Liver (tissue), 9 donors: ENCODE results near the gene AGR2. TPM values are rescaled to one million over a fixed set of nuclear protein-coding genes. Genes with fewer than 3 reads are reported as not detected.

Experiments used
- DNase-seq: peaks from one replicate; pipeline ENCODE4 v3.0.0-alpha.2; 2017; ENCODE audit warnings: low spot score
- H3K27ac ChIP-seq, 2 donors: one replicate each; pipeline ENCODE4 v1.7.0; 2013; ENCODE audit warnings: inconsistent platforms in 2 of 2, low read length in 2 of 2, control low read depth in 1 of 2, low read depth in 1 of 2, mild to moderate bottlenecking in 1 of 2
- H3K27me3 ChIP-seq, 4 donors: one replicate each; pipeline versions ENCODE4 v1.6.1 to v1.7.0; 2013; ENCODE audit warnings: low read length in 3 of 4, inconsistent platforms in 1 of 4, mild to moderate bottlenecking in 1 of 4, moderate library complexity in 1 of 4; ENCODE audit not compliant: control insufficient read depth in 4 of 4, insufficient read depth in 4 of 4
- H3K36me3 ChIP-seq, 4 donors: one replicate each; pipeline versions ENCODE4 v1.6.1 to v1.7.0; 2013; ENCODE audit warnings: low read length in 3 of 4, mild to moderate bottlenecking in 3 of 4, low read depth in 1 of 4, moderate library complexity in 1 of 4; ENCODE audit not compliant: control insufficient read depth in 4 of 4, insufficient read depth in 3 of 4
- H3K4me1 ChIP-seq, 4 donors: one replicate each; pipeline versions ENCODE4 v1.6.1 to v1.7.0; 2013; ENCODE audit warnings: low read length in 3 of 4, mild to moderate bottlenecking in 3 of 4, moderate library complexity in 1 of 4; ENCODE audit not compliant: control insufficient read depth in 4 of 4, insufficient read depth in 4 of 4
- H3K4me3 ChIP-seq, 3 donors: one replicate each; pipeline versions ENCODE4 v1.6.1 to v1.7.0; 2013; ENCODE audit warnings: low read length in 3 of 3, control low read depth in 1 of 3, low read depth in 1 of 3, mild to moderate bottlenecking in 1 of 3
- H3K9ac ChIP-seq, 2 donors: one replicate each; pipeline ENCODE4 v1.7.0; 2013; ENCODE audit warnings: low read length in 2 of 2, mild to moderate bottlenecking in 2 of 2, moderate library complexity in 2 of 2, control low read depth in 1 of 2, low read depth in 1 of 2
- H3K9me3 ChIP-seq, 4 donors: one replicate each; pipeline versions ENCODE4 v1.6.1 to v1.7.0; 2013; ENCODE audit warnings: low read length in 3 of 4; ENCODE audit not compliant: control insufficient read depth in 4 of 4
- EGR1 ChIP-seq, 2 donors: IDR thresholded peaks; 2 replicates each; pipeline ENCODE4 v1.6.1; 2016 to 2018; ENCODE audit warnings: antibody characterized with exemption in 2 of 2, low read depth in 2 of 2
- FOXA1 ChIP-seq: IDR thresholded peaks from 2 replicates; pipeline ENCODE4 v1.6.1; 2016; ENCODE audit warnings: antibody characterized with exemption
- GABPA ChIP-seq, 2 donors: IDR thresholded peaks in 1 of 2; conservative IDR thresholded peaks in 1 of 2; 2 replicates each; pipeline ENCODE4 v1.6.1; 2016; ENCODE audit warnings: antibody characterized with exemption in 2 of 2, mild to moderate bottlenecking in 1 of 2, moderate library complexity in 1 of 2
- HNF4A ChIP-seq, 2 donors: conservative IDR thresholded peaks; 2 replicates each; pipeline ENCODE4 v1.6.1; 2016; ENCODE audit warnings: antibody characterized with exemption in 2 of 2, mild to moderate bottlenecking in 2 of 2
- HNF4G ChIP-seq: IDR thresholded peaks from 2 replicates; pipeline ENCODE4 v1.6.1; 2016; ENCODE audit warnings: antibody characterized with exemption
- JUND ChIP-seq, 2 donors: IDR thresholded peaks; 2 replicates each; pipeline ENCODE4 v1.6.1; 2016; ENCODE audit warnings: antibody characterized with exemption in 2 of 2
- RAD21 ChIP-seq, 2 donors: IDR thresholded peaks; 2 replicates each; pipeline ENCODE4 v1.6.1; 2016; ENCODE audit warnings: antibody characterized with exemption in 2 of 2, mild to moderate bottlenecking in 2 of 2
- RXRA ChIP-seq, 2 donors: IDR thresholded peaks; 2 replicates each; pipeline ENCODE4 v1.6.1; 2017 to 2018; ENCODE audit warnings: antibody characterized with exemption in 2 of 2, mild to moderate bottlenecking in 1 of 2
- YY1 ChIP-seq: IDR thresholded peaks from 2 replicates; pipeline ENCODE4 v1.6.1; 2016; ENCODE audit warnings: antibody characterized with exemption, mild to moderate bottlenecking
- WGBS: extraction: QIAGEN DNeasy Blood & Tissue Kit; methylation state at CpG from one replicate; pipeline ENCODE4 v1.1.7; 2013; 5-methylcytosine and 5-hydroxymethylcytosine counted together
- polyA plus RNA-seq, 2 donors: library from polyadenylated mRNA; stranded (reverse) in 1 of 2; unstranded in 1 of 2; fragments of 200-250 nt in 1 of 2; fragments of >200 nt in 1 of 2; fragmentation: Nextera tagmentation in 1 of 2; extraction: Ambion mirVana in 1 of 2; gene quantifications; one replicate each; pipeline versions ENCODE4 v1.2.1 to v1.2.3, GENCODE V29; 2013 to 2015
- total RNA-seq, 2 donors: library from RNA; depleted of rRNA; stranded (reverse); fragments of >200 nt; gene quantifications; one replicate each; pipeline ENCODE4 v1.2.3, GENCODE V29; 2014
- TF ChIP-seq, protein P1 (sequence below): IDR thresholded peaks from 2 replicates; pipeline ENCODE4 v1.6.1; 2016; ENCODE audit warnings: antibody characterized with exemption
- TF ChIP-seq, protein P2 (sequence below): IDR thresholded peaks from 2 replicates; pipeline ENCODE4 v1.6.1; 2016; ENCODE audit warnings: antibody characterized with exemption, mild to moderate bottlenecking
- TF ChIP-seq, protein P3 (sequence below): IDR thresholded peaks from 2 replicates; pipeline ENCODE4 v1.6.1; 2016; ENCODE audit warnings: antibody characterized with exemption
- TF ChIP-seq, protein P4 (sequence below): fragments of 150-350 bp; IDR thresholded peaks from 2 replicates; pipeline ENCODE4 v1.5.1; 2017; ENCODE audit warnings: improper control_type of control experiment, low read depth, low read length; ENCODE audit not compliant: missing input control
- TF ChIP-seq, protein P5 (sequence below): IDR thresholded peaks from 2 replicates; pipeline ENCODE4 v1.6.1; 2016; ENCODE audit warnings: antibody characterized with exemption
- donor health status: healthy.
- donor health status: healthy.
- donor health status: healthy.
- donor health status: healthy.
- donor health status: healthy.

AGR2 gene
- total and polyA plus RNA-seq, 4 donors: 0.37 to 0.45 TPM; not detected in 2

DNA sequence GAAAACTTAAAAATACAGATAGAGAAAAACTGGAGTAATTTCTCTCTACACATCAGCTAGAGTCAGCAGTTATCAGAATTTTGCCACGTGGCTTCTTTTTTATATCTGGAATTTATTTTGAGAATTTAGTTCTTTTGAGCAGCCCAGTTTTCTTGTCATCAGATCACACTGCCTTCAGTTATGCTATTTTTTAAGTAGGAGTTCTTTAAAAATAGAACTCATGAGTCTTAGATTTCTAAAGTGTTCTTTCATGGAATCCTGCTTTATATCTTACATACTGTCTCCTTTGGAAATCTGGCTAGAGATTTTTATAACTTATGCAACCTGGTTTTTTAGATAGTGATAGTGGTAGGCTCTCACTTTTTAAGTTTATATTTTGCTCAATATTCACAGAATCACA lies 24.2 kb downstream of the AGR2 start:
- H3K4me3 ChIP-seq: no peak overlapping the region
- no peak overlapping the region for H3K27ac ChIP-seq
- TF ChIP-seq GABPA (IDR thresholded peaks at IDR 0.05 in 1 of 2, conservative IDR thresholded peaks at IDR 0.05 in 1 of 2) (no peak), EGR1 (IDR thresholded peaks at IDR 0.05; ENCODE audit: low read depth in 2 of 2) (no peak), RXRA (IDR thresholded peaks at IDR 0.05) (no peak), HNF4A (conservative IDR thresholded peaks at IDR 0.05) (no peak), JUND (IDR thresholded peaks at IDR 0.05) (no peak), FOXA1 (no peak), YY1 (no peak), RAD21 (IDR thresholded peaks at IDR 0.05) (no peak)
- TF ChIP-seq, protein P1, sequence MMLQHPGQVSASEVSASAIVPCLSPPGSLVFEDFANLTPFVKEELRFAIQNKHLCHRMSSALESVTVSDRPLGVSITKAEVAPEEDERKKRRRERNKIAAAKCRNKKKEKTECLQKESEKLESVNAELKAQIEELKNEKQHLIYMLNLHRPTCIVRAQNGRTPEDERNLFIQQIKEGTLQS: no peak
- TF ChIP-seq, protein P2, sequence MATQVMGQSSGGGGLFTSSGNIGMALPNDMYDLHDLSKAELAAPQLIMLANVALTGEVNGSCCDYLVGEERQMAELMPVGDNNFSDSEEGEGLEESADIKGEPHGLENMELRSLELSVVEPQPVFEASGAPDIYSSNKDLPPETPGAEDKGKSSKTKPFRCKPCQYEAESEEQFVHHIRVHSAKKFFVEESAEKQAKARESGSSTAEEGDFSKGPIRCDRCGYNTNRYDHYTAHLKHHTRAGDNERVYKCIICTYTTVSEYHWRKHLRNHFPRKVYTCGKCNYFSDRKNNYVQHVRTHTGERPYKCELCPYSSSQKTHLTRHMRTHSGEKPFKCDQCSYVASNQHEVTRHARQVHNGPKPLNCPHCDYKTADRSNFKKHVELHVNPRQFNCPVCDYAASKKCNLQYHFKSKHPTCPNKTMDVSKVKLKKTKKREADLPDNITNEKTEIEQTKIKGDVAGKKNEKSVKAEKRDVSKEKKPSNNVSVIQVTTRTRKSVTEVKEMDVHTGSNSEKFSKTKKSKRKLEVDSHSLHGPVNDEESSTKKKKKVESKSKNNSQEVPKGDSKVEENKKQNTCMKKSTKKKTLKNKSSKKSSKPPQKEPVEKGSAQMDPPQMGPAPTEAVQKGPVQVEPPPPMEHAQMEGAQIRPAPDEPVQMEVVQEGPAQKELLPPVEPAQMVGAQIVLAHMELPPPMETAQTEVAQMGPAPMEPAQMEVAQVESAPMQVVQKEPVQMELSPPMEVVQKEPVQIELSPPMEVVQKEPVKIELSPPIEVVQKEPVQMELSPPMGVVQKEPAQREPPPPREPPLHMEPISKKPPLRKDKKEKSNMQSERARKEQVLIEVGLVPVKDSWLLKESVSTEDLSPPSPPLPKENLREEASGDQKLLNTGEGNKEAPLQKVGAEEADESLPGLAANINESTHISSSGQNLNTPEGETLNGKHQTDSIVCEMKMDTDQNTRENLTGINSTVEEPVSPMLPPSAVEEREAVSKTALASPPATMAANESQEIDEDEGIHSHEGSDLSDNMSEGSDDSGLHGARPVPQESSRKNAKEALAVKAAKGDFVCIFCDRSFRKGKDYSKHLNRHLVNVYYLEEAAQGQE: no peak
- TF ChIP-seq, protein P3, sequence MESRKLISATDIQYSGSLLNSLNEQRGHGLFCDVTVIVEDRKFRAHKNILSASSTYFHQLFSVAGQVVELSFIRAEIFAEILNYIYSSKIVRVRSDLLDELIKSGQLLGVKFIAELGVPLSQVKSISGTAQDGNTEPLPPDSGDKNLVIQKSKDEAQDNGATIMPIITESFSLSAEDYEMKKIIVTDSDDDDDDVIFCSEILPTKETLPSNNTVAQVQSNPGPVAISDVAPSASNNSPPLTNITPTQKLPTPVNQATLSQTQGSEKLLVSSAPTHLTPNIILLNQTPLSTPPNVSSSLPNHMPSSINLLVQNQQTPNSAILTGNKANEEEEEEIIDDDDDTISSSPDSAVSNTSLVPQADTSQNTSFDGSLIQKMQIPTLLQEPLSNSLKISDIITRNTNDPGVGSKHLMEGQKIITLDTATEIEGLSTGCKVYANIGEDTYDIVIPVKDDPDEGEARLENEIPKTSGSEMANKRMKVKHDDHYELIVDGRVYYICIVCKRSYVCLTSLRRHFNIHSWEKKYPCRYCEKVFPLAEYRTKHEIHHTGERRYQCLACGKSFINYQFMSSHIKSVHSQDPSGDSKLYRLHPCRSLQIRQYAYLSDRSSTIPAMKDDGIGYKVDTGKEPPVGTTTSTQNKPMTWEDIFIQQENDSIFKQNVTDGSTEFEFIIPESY: no peak
- TF ChIP-seq, protein P4, sequence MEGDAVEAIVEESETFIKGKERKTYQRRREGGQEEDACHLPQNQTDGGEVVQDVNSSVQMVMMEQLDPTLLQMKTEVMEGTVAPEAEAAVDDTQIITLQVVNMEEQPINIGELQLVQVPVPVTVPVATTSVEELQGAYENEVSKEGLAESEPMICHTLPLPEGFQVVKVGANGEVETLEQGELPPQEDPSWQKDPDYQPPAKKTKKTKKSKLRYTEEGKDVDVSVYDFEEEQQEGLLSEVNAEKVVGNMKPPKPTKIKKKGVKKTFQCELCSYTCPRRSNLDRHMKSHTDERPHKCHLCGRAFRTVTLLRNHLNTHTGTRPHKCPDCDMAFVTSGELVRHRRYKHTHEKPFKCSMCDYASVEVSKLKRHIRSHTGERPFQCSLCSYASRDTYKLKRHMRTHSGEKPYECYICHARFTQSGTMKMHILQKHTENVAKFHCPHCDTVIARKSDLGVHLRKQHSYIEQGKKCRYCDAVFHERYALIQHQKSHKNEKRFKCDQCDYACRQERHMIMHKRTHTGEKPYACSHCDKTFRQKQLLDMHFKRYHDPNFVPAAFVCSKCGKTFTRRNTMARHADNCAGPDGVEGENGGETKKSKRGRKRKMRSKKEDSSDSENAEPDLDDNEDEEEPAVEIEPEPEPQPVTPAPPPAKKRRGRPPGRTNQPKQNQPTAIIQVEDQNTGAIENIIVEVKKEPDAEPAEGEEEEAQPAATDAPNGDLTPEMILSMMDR: no peak
- 78% methylated on average over 1 of the region's 1 CpG for WGBS
- H3K36me3 ChIP-seq: no peaks in the 10 kb centered on the region
- DNase-seq: no peak
- no peak overlapping the region for H3K9ac ChIP-seq
- no peaks in the 10 kb centered on the region for H3K9me3 ChIP-seq
- H3K27me3 ChIP-seq: no peaks in the 10 kb centered on the region
- H3K4me1 ChIP-seq: no peaks in the 10 kb centered on the region

DNA sequence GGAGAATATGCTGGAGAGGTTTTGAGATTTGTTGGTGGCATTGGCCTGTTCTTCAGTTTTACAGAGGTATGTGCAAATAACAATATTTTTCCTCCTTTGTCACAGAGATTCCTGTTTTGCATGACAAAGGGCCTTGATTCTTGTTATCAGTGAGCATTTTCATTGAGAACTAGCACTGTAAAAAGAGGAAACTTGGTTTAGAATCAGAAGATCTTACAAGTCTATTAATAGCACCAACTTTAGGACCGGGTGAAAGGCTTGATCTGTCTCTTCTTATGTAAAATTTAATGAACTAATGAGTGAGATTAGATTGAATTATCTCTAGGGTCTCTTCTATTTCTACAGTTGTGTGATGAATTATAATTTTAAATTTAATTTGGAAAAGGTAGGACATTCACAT lies 25.7 kb downstream of the AGR2 start:
- 70% methylated on average over 1 of the region's 1 CpG for WGBS
- no peak for DNase-seq
- H3K27ac ChIP-seq: no peak overlapping the region
- H3K9ac ChIP-seq: no peak overlapping the region
- no peaks in the 10 kb centered on the region for H3K36me3 ChIP-seq
- no peaks in the 10 kb centered on the region for H3K4me1 ChIP-seq
- no peaks in the 10 kb centered on the region for H3K27me3 ChIP-seq
- H3K4me3 ChIP-seq: no peak overlapping the region
- TF ChIP-seq, protein P4: no peak
- TF ChIP-seq FOXA1 (no peak), RAD21 (IDR thresholded peaks at IDR 0.05) (no peak), EGR1 (IDR thresholded peaks at IDR 0.05; ENCODE audit: low read depth in 2 of 2) (no peak), HNF4G (no peak), HNF4A (conservative IDR thresholded peaks at IDR 0.05) (no peak), RXRA (IDR thresholded peaks at IDR 0.05) (no peak)
- TF ChIP-seq, protein P5, sequence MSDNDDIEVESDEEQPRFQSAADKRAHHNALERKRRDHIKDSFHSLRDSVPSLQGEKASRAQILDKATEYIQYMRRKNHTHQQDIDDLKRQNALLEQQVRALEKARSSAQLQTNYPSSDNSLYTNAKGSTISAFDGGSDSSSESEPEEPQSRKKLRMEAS: no peak
- TF ChIP-seq, protein P1: no peak
- H3K9me3 ChIP-seq: no peaks in the 10 kb centered on the region
